Fibroblast of lung (primary cell): Measurements from ENCODE around the gene FHIT. TPM values are rescaled to one million over a fixed set of nuclear protein-coding genes. Genes with fewer than 3 reads are reported as not detected.

Source experiments
- DNase-seq, 2 donors: peaks; one replicate each; pipeline versions ENCODE4 v3.0.0 to v3.0.0-alpha.2; 2010; ENCODE audit warnings: low read depth in 2 of 2
- H2AFZ ChIP-seq: 2 replicates; pipeline ENCODE4 v1.5.1; 2012; ENCODE audit warnings: low read length, control low read depth, inconsistent platforms
- H3K27ac ChIP-seq: 2 replicates; pipeline ENCODE4 v1.5.1; 2011; ENCODE audit warnings: low read length, control low read depth; ENCODE audit not compliant: insufficient read depth
- H3K27me3 ChIP-seq: 2 replicates; pipeline ENCODE4 v1.5.1; 2011; ENCODE audit warnings: mild to moderate bottlenecking, low read length; ENCODE audit not compliant: control insufficient read depth, insufficient read depth
- H3K36me3 ChIP-seq: 2 replicates; pipeline ENCODE4 v1.5.1; 2011; ENCODE audit warnings: low read length; ENCODE audit not compliant: control insufficient read depth, insufficient read depth
- H3K4me1 ChIP-seq: 2 replicates; pipeline ENCODE4 v1.5.1; 2011; ENCODE audit warnings: low read length; ENCODE audit not compliant: control insufficient read depth, insufficient read depth; ENCODE audit errors: extremely low read depth
- H3K4me2 ChIP-seq: 2 replicates; pipeline ENCODE4 v1.5.1; 2011; ENCODE audit warnings: low read length, control low read depth; ENCODE audit not compliant: insufficient read depth; ENCODE audit errors: extremely low read depth
- H3K4me3 ChIP-seq, 4 experiments: fragments of 200-600 bp in 1 of 4; sonication (generic) in 1 of 4; replicated peaks in 1 of 4; 2 replicates each; pipeline ENCODE4 v1.5.1; 2011 to 2016; ENCODE audit warnings: low read length in 4 of 4, low read depth in 3 of 4, mild to moderate bottlenecking in 3 of 4, control low read depth in 2 of 4, inconsistent platforms in 1 of 4, mixed read lengths in 1 of 4; ENCODE audit not compliant: insufficient read depth in 1 of 4; ENCODE audit errors: control extremely low read depth in 1 of 4
- H3K79me2 ChIP-seq: 2 replicates; pipeline ENCODE4 v1.5.1; 2012; ENCODE audit warnings: mild to moderate bottlenecking, low read length, inconsistent platforms; ENCODE audit not compliant: control insufficient read depth, insufficient read depth
- H3K9ac ChIP-seq: 2 replicates; pipeline ENCODE4 v1.5.1; 2011; ENCODE audit warnings: mild to moderate bottlenecking, low read length, control low read depth; ENCODE audit not compliant: insufficient read depth
- H3K9me3 ChIP-seq: 2 replicates; pipeline ENCODE4 v1.5.1; 2012; ENCODE audit warnings: low read depth, low read length; ENCODE audit not compliant: control insufficient read depth, insufficient read depth
- H4K20me1 ChIP-seq: 2 replicates; pipeline ENCODE4 v1.5.1; 2011; ENCODE audit warnings: low read length; ENCODE audit not compliant: control insufficient read depth, insufficient read depth; ENCODE audit errors: extremely low read depth
- CTCF ChIP-seq, 2 donors: IDR thresholded peaks in 1 of 2; conservative IDR thresholded peaks in 1 of 2; 1 replicate in 1 of 2; 2 replicates in 1 of 2; pipeline ENCODE4 v1.5.1; 2011 to 2012; ENCODE audit warnings: low read length in 2 of 2, control low read depth in 1 of 2, inconsistent platforms in 1 of 2, low read depth in 1 of 2, mild to moderate bottlenecking in 1 of 2
- EZH2 ChIP-seq: IDR thresholded peaks from 2 replicates; pipeline ENCODE4 v1.5.1; 2012; ENCODE audit warnings: low read length, control low read depth, mild to moderate bottlenecking; ENCODE audit errors: missing control alignments
- polyA plus RNA-seq, 2 donors: library from polyadenylated mRNA; depleted of rRNA in 1 of 2; stranded (reverse) in 1 of 2; unstranded in 1 of 2; fragments of >200 nt; gene quantifications; 2 replicates each; pipeline ENCODE4 v1.2.1, GENCODE V29; 2011 to 2012; ENCODE audit warnings: missing spikeins in 1 of 2
- total RNA-seq: library from RNA; depleted of rRNA; stranded (reverse); fragments of >200 nt; gene quantifications from 2 replicates; pipeline ENCODE4 v1.2.1, GENCODE V29; 2014

FHIT gene
- total and polyA plus RNA-seq, 2 donors (not counting 1 experiment from before 2014, with no cell fraction given): 0.79 to 2.1 TPM

- H3K4me2 ChIP-seq: no peak overlapping the region
- no peaks in the 10 kb centered on the region for H4K20me1 ChIP-seq
- H3K27ac ChIP-seq: no peak overlapping the region
- H3K4me1 ChIP-seq: no peaks in the 10 kb centered on the region
- no peaks in the 10 kb centered on the region for H3K36me3 ChIP-seq
- no peak overlapping the region for H3K4me3 ChIP-seq
- H3K9me3 ChIP-seq: no peaks in the 10 kb centered on the region
- no peak for DNase-seq
- no peaks in the 10 kb centered on the region for H3K79me2 ChIP-seq
- H2AFZ ChIP-seq: no peak overlapping the region
- TF ChIP-seq EZH2: no peak
- TF ChIP-seq CTCF (conservative IDR thresholded peaks at IDR 0.05 in 1 of 2, IDR thresholded peaks at IDR 0.05 in 1 of 2; ENCODE audit: low read depth in 1 of 2, low read length in 2 of 2): no peak
- H3K27me3 ChIP-seq: no peaks in the 10 kb centered on the region
- H3K9ac ChIP-seq: no peak overlapping the region
Measured at GRCh38 chr3:60887574-60887973, 363.7 kb downstream of the FHIT start.

GRCh38 chr3:60886518-60886917 lies 364.7 kb downstream of the FHIT start:
- H2AFZ ChIP-seq: no peak overlapping the region
- no peak for TF ChIP-seq EZH2
- TF ChIP-seq CTCF (conservative IDR thresholded peaks at IDR 0.05 in 1 of 2, IDR thresholded peaks at IDR 0.05 in 1 of 2; ENCODE audit: low read depth in 1 of 2, low read length in 2 of 2): no peak
- H3K4me2 ChIP-seq: no peak overlapping the region

GRCh38 chr3:60884005-60884404 lies 367.2 kb downstream of the FHIT start:
- no peaks in the 10 kb centered on the region for H4K20me1 ChIP-seq
- no peak overlapping the region for H3K4me3 ChIP-seq
- no peaks in the 10 kb centered on the region for H3K27me3 ChIP-seq
- no peak overlapping the region for H3K9ac ChIP-seq
- DNase-seq: no peak
- no peaks in the 10 kb centered on the region for H3K9me3 ChIP-seq
- no peaks in the 10 kb centered on the region for H3K36me3 ChIP-seq
- no peak overlapping the region for H3K4me2 ChIP-seq
- no peak overlapping the region for H2AFZ ChIP-seq
- no peaks in the 10 kb centered on the region for H3K79me2 ChIP-seq
- no peaks in the 10 kb centered on the region for H3K4me1 ChIP-seq
- TF ChIP-seq EZH2: no peak
- no peak for TF ChIP-seq CTCF (conservative IDR thresholded peaks at IDR 0.05 in 1 of 2, IDR thresholded peaks at IDR 0.05 in 1 of 2; ENCODE audit: low read depth in 1 of 2, low read length in 2 of 2)
- no peak overlapping the region for H3K27ac ChIP-seq

More at GRCh38 chr3:60886518-60886917, 364.7 kb downstream of the FHIT start:
- H3K27ac ChIP-seq: no peak overlapping the region
- H3K4me1 ChIP-seq: no peaks in the 10 kb centered on the region
- H3K9me3 ChIP-seq: no peaks in the 10 kb centered on the region
- H3K27me3 ChIP-seq: no peaks in the 10 kb centered on the region
- DNase-seq: no peak
- H3K79me2 ChIP-seq: no peaks in the 10 kb centered on the region
- H3K4me3 ChIP-seq: no peak overlapping the region
- no peak overlapping the region for H3K9ac ChIP-seq
- no peaks in the 10 kb centered on the region for H4K20me1 ChIP-seq
- no peaks in the 10 kb centered on the region for H3K36me3 ChIP-seq
